ENCODE measurements around the gene PABPN1. TPM values are rescaled to one million over a fixed set of nuclear protein-coding genes. Genes with fewer than 3 reads are reported as not detected.
A peak's percentile ranks its signal among the peaks of the same experiment; 100 is the strongest.

Gene PABPN1
- total and polyA plus RNA-seq, 2 of the 13 experiments (the other 11 are each of a cell fraction or from before 2014, with no cell fraction given), result 233 to 524 TPM

GRCh38 chr14:23320584-23321571, at the start of gene PABPN1 (continued):
- TF ChIP-seq RERE (CRISPR knock-in tag; IDR thresholded peaks at IDR 0.05; ENCODE audit: low read depth) (0 out of 2 replicates have a peak, but pooled peaks have one; percentile 6), ZMYM3 (CRISPR knock-in tag; IDR thresholded peaks at IDR 0.05) (peak; percentile 61), FUBP1 (CRISPR knock-in tag; IDR thresholded peaks at IDR 0.05; ENCODE audit: borderline replicate concordance) (peak; percentile 94; the same call in 1 of the 2 replicates), SSRP1 (CRISPR knock-in tag; IDR thresholded peaks at IDR 0.05) (0 out of 2 replicates have a peak, but pooled peaks have one; percentile 21), RORA (CRISPR knock-in tag; IDR thresholded peaks at IDR 0.05) (no peak), MAFG (CRISPR knock-in tag; IDR thresholded peaks at IDR 0.05) (no peak), MXD4 (CRISPR knock-in tag; IDR thresholded peaks at IDR 0.05) (peak; percentile 95), ZNF773 (CRISPR knock-in tag; IDR thresholded peaks at IDR 0.05; ENCODE audit: borderline replicate concordance) (peak; percentile 92; the same call in 1 of the 2 replicates), DDIT3 (CRISPR knock-in tag; IDR thresholded peaks at IDR 0.05) (peak; percentile 13; the same call in 1 of the 2 replicates), ZKSCAN8 (CRISPR knock-in tag; IDR thresholded peaks at IDR 0.05; ENCODE audit: borderline replicate concordance) (peak; percentile 89; the same call in 1 of the 2 replicates), MXI1 (IDR thresholded peaks at IDR 0.05; ENCODE audit: borderline replicate concordance, low read depth, low read length) (peak; percentile 91; the same call in 2 of the 3 replicates), PHB2 (IDR thresholded peaks at IDR 0.05; ENCODE audit: partially characterized antibody) (no peak), E2F5 (CRISPR knock-in tag; conservative IDR thresholded peaks at IDR 0.05) (peak; percentile 82; the same call in 1 of the 2 replicates), PLRG1 (conservative IDR thresholded peaks at IDR 0.05) (no peak), SRY (CRISPR knock-in tag; IDR thresholded peaks at IDR 0.05) (peak; percentile 83), LRRFIP1 (CRISPR knock-in tag; conservative IDR thresholded peaks at IDR 0.05) (no peak; the same call in 1 of the 2 replicates), ZNF484 (CRISPR knock-in tag; IDR thresholded peaks at IDR 0.05; ENCODE audit: borderline replicate concordance, low read depth) (no peak)
